ENCODE data around the gene ZNF397.
"Not testable (repeated sequence)": the region's sequence is repeated elsewhere in the genome, so short reads cannot be mapped to it uniquely, and the experiment has no call there.

ZNF397 gene

DNA sequence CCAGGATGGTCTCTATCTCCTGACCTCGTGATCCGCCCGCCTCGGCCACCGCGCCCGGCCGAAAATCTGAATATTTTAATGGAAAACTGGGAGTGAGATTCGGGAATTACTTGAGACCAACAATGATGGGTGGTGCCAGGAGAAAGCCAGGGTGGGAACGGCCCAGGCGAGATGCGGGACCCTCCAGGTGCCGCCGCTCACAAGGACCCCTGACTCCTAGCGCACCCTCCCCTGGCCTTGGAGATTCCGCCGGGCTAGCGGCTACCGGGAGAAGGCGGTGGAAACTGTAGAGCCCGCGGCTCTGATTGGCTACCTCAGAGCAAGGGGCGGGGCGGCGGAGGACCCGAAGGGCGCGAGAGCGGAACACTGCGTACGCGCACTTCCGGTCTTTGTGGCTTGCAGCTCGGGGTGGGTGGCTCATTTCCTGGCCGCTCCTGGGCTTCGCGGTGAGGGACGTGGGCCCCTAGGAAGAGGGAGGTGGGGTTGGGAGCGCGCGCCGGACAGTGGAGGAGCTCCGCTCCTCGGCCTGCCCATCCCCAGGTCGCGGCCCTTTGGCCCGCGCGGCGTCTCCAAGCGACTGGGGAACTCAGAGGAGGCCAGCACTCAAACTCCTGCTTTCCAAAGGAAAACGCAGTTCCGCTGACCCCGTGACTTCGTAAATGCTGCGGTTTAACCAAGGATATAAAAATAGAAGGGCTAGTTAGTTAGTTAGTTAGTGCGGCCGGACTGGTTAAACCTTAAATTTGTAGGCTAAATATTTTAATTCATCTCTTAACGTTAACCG, at the start of gene ZNF397:
ZNF397 (plus strand) TSS at position 371 of the 784 bp plus-strand sequence. CDS start 1,437 bp downstream, outside the sequence.
- peak; percentile 97 for DNase-seq

- DNase-seq = no peak
Measured at GRCh38 chr18:35191698-35192025, 49.2 kb upstream of the ZNF397 start.

DNA sequence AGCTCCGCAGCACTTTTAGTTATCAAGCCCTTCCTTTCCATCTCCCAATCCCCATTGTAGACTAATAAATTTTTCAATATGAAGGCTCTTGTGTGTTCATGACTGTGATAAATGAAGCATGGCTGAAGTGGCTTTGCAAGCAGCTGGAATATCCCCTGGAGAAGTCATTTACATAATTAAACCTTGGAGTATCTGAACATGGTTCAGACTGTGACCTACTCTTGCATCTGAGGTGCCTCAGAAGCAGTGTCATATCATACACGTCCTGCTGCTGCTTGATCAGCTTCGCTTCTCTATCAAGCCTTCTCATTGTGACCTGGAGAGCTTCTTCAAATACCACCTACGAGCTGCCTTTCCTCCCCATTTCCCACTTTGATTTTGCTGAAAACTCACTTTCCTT, 48.4 kb upstream of the ZNF397 start:
- no peak for DNase-seq

- no peak for DNase-seq
Measured at GRCh38 chr18:35193316-35193715, 47.5 kb upstream of the ZNF397 start.

GRCh38 chr18:35197296-35197695, 43.5 kb upstream of the ZNF397 start:
- DNase-seq = no peak

GRCh38 chr18:35201256-35201931, 39.4 kb upstream of the ZNF397 start:
- no peak for DNase-seq

- no peak for DNase-seq
Measured at GRCh38 chr18:35203067-35203466, 37.8 kb upstream of the ZNF397 start.

DNA sequence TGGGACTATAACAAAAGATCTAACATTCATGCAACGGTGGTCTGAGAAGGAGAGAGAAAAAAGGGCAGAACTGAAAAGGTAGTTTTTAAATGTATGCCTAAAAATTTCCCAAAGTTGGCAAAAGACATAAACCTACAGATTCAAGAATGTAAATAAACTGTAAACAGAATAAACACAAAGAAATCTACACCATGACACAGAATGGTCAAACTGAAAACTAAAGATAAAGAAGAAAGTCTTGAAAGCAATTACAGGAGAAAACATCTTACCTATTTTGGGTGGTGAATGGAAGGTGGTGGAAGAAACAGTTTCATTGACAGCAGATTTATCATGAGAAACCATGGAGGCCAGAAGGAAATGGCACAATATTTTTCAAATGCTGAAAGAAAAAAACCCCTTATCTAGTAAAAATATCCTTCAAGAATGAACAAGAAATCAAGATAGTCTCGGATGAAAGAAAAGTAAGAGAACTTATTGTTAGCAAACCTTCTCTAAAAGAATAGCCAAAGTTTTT, 35.6 kb upstream of the ZNF397 start:
- DNase-seq = no peak

GRCh38 chr18:35205746-35206458, 34.9 kb upstream of the ZNF397 start:
- not testable (repeated sequence) for DNase-seq

DNA sequence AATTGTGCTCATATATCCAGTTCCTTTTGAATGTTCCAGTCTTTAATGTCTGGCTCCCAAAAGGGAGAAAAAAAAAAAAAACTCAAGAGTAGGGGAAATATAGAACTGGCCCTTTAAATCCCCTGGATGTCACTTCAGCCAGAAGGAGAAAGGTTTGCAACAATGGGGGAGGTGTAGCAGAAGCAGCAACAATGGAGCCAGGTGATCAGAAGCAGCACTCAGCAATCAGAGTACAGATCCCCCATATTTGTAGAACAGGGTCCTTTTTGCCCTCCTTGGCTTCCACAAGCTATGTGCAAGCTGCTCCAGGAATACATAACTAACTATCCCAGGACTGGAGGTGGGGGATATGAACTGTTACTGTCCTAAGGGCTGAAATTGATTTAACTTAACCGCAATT, 25.8 kb upstream of the ZNF397 start:
- no peak for DNase-seq

- DNase-seq = not testable (repeated sequence)
Measured at GRCh38 chr18:35216611-35217010, 24.2 kb upstream of the ZNF397 start.

- DNase-seq = not testable (repeated sequence)
Measured at GRCh38 chr18:35219331-35219730, 21.5 kb upstream of the ZNF397 start.

GRCh38 chr18:35220424-35220823, 20.4 kb upstream of the ZNF397 start:
- DNase-seq = no peak

GRCh38 chr18:35223797-35224196, 17.0 kb upstream of the ZNF397 start:
- DNase-seq = no peak

GRCh38 chr18:35227254-35227653, 13.6 kb upstream of the ZNF397 start:
- DNase-seq = no peak

GRCh38 chr18:35231052-35231451, 9.8 kb upstream of the ZNF397 start:
- DNase-seq = peak; percentile 82

DNA sequence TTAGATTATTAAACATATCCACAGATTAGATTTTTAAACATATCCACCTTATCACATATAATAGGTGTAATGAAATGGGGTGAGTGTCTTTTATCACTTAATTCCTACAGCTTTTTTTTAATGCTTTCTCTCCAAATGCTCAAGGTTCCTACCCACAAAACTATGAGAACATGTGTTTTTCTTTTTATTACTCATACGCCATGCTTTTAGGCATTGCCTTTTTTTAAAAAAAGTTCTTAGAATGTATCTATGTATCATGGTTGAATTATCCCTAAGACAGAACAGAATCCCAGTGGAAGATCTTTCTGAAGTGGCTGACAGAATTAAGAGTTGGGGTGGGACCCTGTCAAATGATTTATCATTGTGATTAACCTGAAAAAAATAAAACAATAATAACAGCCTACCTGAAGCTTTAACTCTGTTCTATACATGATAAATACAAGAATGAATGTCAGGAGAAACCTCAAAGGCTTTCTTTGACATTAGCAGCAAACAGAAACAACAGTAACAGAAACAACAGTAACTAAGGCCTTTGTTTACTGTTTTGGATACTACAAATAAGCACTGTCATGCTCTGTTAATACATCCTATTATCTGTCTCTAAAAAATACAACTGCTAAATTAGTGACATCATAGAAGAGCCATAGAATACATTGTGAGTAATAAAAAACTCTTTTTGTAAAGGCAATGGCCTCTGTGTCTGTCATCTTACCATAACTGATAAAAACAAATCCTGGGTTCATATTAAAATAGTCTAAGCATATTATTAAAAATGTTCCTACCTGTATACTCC, 4.1 kb upstream of the ZNF397 start:
- DNase-seq = no peak

DNA sequence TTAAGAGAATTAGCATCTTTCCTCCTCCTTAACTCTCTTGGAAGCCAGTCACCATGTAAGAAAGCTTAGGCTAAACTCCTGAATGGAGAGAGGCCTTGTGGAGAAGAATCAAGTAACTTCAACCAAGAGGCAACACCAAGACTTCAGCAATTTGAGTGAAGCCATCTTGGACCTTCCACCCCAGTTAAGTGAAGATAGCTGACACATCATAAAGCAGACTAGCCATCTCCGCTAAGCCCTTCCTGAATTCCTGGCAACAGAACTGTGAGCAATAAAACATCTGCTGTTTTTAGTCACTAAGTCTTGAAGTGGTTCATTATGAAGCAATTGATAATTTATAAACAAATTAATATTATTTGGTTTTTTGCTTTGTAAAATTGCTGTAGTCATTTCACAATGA, 1.5 kb upstream of the ZNF397 start:
- no peak for DNase-seq

- no peak for DNase-seq
Measured at GRCh38 chr18:35241448-35241804, 592 bp downstream of the ZNF397 start.

DNA sequence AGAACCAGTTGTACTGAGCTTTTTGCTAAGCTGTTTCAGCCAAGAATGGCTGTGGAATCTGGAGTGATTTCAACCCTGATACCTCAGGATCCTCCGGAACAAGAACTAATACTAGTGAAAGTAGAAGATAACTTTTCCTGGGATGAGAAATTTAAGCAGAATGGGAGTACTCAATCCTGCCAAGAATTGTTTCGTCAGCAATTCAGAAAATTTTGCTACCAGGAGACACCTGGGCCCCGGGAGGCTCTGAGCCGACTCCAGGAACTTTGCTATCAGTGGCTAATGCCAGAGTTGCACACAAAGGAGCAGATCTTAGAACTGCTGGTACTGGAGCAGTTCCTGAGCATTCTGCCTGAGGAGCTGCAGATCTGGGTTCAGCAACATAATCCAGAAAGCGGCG, 1.6 kb downstream of the ZNF397 start:
- DNase-seq = no peak

- no peak for DNase-seq
Measured at GRCh38 chr18:35244671-35245070, 3.8 kb downstream of the ZNF397 start.

- DNase-seq = no peak
Measured at GRCh38 chr18:35245719-35246317, 5.0 kb downstream of the ZNF397 start.

GRCh38 chr18:35246831-35247230, 6.0 kb downstream of the ZNF397 start:
- no peak for DNase-seq

Measured in stimulated activated CD8-positive, alpha-beta memory T cell treated with anti-CD3 and anti-CD28 coated beads, Interleukin-4, amount 100 ng/mL, for 48 hours (primary cell).